Chondrocyte (in vitro differentiated cells): ENCODE results near the gene CRABP1. TPM values are rescaled to one million over a fixed set of nuclear protein-coding genes. Genes with fewer than 3 reads are reported as not detected.

Source experiments
- DNase-seq: peaks from one replicate; pipeline ENCODE4 v3.0.0; 2021; ENCODE audit warnings: mixed read lengths, low spot score
- H3K27ac Mint-ChIP-seq: one replicate; pipeline ENCODE4 v1.8.0; 2021; ENCODE audit warnings: mild to moderate bottlenecking, moderate library complexity, mixed read lengths; ENCODE audit not compliant: unreplicated experiment
- H3K27me3 Mint-ChIP-seq: 2 replicates; pipeline ENCODE4 v1.8.0; 2021; ENCODE audit warnings: low read depth, mixed read lengths
- H3K36me3 Mint-ChIP-seq: 2 replicates; pipeline ENCODE4 v1.8.0; 2021; ENCODE audit warnings: low read depth, mixed read lengths
- H3K4me1 Mint-ChIP-seq: 2 replicates; pipeline ENCODE4 v1.8.0; 2021; ENCODE audit warnings: low read depth, mild to moderate bottlenecking, mixed read lengths
- H3K4me3 Mint-ChIP-seq: one replicate; pipeline ENCODE4 v1.8.0; 2021; ENCODE audit warnings: mild to moderate bottlenecking, moderate library complexity, mixed read lengths; ENCODE audit not compliant: unreplicated experiment
- H3K9me3 Mint-ChIP-seq: 2 replicates; pipeline ENCODE4 v1.8.0; 2021; ENCODE audit warnings: low read depth, mixed read lengths
- total RNA-seq: library from RNA; stranded (reverse); gene quantifications from 3 replicates; pipeline ENCODE4 v1.2.1, GENCODE V29; 2021
- TF ChIP-seq, protein P1 (sequence below): fragments of 200-600 bp; sonication (generic); IDR thresholded peaks from 2 replicates; pipeline ENCODE4 v1.5.0; 2021; ENCODE audit warnings: antibody characterized with exemption, mild to moderate bottlenecking, moderate library complexity

Gene CRABP1
- total RNA-seq, 1 donor from 2014 or later: not detected

DNA sequence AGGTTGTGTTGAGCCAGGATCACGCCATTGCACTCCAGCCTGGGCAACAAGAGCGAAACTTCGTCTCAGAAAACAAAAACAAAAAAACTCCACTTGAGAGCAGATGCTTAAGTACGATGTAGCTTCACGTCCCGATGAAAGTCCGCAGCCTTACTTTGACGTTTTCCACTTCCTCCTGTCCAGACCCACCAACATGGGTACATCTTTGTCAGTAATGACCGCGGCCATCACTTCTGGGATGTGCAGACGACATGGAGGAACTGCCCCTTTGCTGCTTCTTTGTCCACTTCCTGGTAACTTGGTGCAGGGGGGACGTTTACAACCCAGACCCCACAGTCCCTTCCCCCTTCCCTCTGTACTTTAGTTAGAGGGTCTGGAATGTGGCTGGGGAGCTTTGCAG is 48.7 kb downstream of the CRABP1 start:
- TF ChIP-seq, protein P1, sequence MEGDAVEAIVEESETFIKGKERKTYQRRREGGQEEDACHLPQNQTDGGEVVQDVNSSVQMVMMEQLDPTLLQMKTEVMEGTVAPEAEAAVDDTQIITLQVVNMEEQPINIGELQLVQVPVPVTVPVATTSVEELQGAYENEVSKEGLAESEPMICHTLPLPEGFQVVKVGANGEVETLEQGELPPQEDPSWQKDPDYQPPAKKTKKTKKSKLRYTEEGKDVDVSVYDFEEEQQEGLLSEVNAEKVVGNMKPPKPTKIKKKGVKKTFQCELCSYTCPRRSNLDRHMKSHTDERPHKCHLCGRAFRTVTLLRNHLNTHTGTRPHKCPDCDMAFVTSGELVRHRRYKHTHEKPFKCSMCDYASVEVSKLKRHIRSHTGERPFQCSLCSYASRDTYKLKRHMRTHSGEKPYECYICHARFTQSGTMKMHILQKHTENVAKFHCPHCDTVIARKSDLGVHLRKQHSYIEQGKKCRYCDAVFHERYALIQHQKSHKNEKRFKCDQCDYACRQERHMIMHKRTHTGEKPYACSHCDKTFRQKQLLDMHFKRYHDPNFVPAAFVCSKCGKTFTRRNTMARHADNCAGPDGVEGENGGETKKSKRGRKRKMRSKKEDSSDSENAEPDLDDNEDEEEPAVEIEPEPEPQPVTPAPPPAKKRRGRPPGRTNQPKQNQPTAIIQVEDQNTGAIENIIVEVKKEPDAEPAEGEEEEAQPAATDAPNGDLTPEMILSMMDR: no peak
- H3K36me3 Mint-ChIP-seq: no peaks in the 10 kb centered on the region
- H3K27ac Mint-ChIP-seq: no peak overlapping the region
- no peak overlapping the region for H3K4me3 Mint-ChIP-seq
- no peaks in the 10 kb centered on the region for H3K9me3 Mint-ChIP-seq
- DNase-seq: peak; percentile 34
- peaks cover 6% of the 10 kb centered on the region for H3K4me1 Mint-ChIP-seq
- H3K27me3 Mint-ChIP-seq: peaks cover 27% of the 10 kb centered on the region

DNA sequence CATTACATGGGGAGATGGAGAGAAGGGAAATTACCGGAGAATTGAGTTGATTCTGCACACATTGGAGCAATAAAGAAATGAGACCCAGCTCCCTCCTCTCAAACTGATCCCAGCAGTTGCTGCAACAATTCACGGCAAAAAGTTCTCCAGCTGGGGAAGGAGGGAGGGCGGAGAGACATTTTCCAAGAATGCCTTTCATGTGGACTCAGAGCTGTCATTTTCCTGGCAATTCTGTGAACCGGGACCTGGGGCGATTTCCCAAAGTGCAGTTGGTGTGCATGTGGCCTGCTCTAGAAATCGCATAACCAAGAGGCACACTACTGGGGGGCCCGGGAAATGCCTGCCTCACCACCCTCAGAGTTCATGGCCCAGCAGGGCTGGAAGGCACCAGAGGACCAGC is 49.2 kb downstream of the CRABP1 start:
- DNase-seq: peak; percentile 34
- H3K4me3 Mint-ChIP-seq: no peak overlapping the region
- H3K27me3 Mint-ChIP-seq: peaks cover 25% of the 10 kb centered on the region
- no peaks in the 10 kb centered on the region for H3K36me3 Mint-ChIP-seq
- TF ChIP-seq, protein P1: no peak
- no peaks in the 10 kb centered on the region for H3K9me3 Mint-ChIP-seq
- no peak overlapping the region for H3K27ac Mint-ChIP-seq
- peaks cover 6% of the 10 kb centered on the region for H3K4me1 Mint-ChIP-seq

DNA sequence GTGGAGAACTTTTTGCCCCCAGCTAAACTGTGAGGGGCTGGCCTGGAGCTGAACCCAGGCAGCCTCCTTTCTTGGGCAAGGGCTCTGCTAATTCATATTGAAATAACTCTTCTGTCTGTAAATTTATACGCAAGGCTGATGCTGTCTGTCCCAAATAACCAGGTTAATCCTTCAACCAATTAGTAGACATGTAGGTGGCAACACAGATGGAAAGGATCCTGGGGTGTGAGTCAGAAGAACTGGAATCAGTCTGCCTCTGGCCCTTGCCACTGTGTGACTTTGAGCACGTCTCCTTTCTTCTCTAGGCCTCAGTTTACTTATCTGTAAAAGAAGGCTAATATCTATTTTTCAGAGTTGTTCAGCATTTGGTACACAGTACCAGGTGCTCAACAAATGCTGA is 49.6 kb downstream of the CRABP1 start:
- no peak for DNase-seq
- TF ChIP-seq, protein P1: no peak
- H3K27ac Mint-ChIP-seq: no peak overlapping the region
- H3K4me3 Mint-ChIP-seq: no peak overlapping the region
- no peaks in the 10 kb centered on the region for H3K36me3 Mint-ChIP-seq
- no peaks in the 10 kb centered on the region for H3K9me3 Mint-ChIP-seq
- H3K27me3 Mint-ChIP-seq: peaks cover 20% of the 10 kb centered on the region
- peaks cover 6% of the 10 kb centered on the region for H3K4me1 Mint-ChIP-seq

DNA sequence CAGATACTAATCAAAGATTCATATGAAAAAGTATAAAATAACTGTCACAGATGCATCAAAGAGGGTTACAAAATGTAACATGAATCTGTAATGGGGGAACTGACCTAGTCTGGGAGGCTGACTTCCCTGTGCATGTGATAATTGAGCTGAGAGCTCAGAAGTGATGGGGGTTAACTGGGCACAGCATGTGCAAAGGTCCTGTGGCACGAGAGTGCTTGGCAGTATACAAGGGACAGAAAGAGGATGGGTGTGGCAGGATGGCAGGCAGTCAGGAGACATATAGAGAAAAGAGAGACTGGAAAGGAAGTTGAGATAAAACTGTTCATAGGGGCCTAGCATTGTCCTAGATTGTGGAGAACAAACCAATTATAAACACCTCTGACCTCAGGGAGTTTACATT is 50.1 kb downstream of the CRABP1 start:
- Mint-ChIP-seq H3K27ac (no peak overlapping the region), H3K9me3 (no peaks in the 10 kb centered on the region)
- TF ChIP-seq, protein P1: no peak

DNA sequence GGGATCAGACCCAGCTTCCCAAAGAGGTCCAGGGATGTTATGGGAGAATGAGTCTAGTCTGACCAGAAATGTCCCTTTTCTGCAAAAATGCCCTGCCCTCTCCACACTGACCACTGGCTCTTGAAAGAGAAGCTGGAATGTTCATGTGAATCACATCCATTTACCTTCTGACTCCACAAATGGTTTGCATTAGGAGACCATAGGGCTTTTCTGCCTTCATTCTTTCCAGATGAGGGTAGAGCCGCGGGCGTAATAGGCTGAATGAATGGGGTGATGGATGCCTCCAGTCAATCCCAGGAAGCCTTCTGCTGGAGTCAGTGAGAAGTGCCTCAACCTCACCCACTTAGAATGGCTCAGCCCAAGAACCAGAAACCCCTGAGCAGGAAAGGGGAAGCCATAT is 50.7 kb downstream of the CRABP1 start:
- Mint-ChIP-seq H3K36me3 (no peaks in the 10 kb centered on the region), H3K4me1 (peaks cover 12% of the 10 kb centered on the region), H3K9me3 (no peaks in the 10 kb centered on the region), H3K27ac (no peak overlapping the region), H3K4me3 (no peak overlapping the region), H3K27me3 (peaks cover 10% of the 10 kb centered on the region)
- DNase-seq: peak; percentile 24
- TF ChIP-seq, protein P1: no peak

More for the DNA sequence above, 50.1 kb downstream of the CRABP1 start:
- Mint-ChIP-seq H3K36me3 (no peaks in the 10 kb centered on the region), H3K4me1 (peaks cover 9% of the 10 kb centered on the region), H3K27me3 (peaks cover 15% of the 10 kb centered on the region), H3K4me3 (no peak overlapping the region)
- DNase-seq: peak; percentile 5
